GM10248 (cell line): ENCODE measurements around the gene RASSF5.
A peak's percentile ranks its signal among the peaks of the same experiment; 100 is the strongest.

Experiments
- CTCF ChIA-PET: fragments of 300-600 bp; sonication (Branson Sonifier 250); formaldehyde crosslinking; extraction: SDS; loops from one replicate; lab custom pipeline; 2021; ENCODE audit warnings: antibody characterized with exemption; lab: Yijun Ruan, JAX
- POLR2A ChIA-PET: fragments of 350-650 bp; sonication (Branson Sonifier 250); formaldehyde crosslinking; extraction: SDS; loops from one replicate; lab custom pipeline; 2020; ENCODE audit warnings: antibody characterized with exemption; lab: Yijun Ruan, JAX
- DNase-seq: peaks from one replicate; pipeline ENCODE4 v3.0.0; 2012; ENCODE audit errors: extremely low spot score
- TF ChIP-seq, protein P1 (sequence below): IDR thresholded peaks from 2 replicates; pipeline ENCODE4 v1.5.1; 2012; ENCODE audit warnings: mild to moderate bottlenecking, low read depth; ENCODE audit errors: extremely low read depth, missing control alignments, control extremely low read depth

Gene RASSF5

DNA sequence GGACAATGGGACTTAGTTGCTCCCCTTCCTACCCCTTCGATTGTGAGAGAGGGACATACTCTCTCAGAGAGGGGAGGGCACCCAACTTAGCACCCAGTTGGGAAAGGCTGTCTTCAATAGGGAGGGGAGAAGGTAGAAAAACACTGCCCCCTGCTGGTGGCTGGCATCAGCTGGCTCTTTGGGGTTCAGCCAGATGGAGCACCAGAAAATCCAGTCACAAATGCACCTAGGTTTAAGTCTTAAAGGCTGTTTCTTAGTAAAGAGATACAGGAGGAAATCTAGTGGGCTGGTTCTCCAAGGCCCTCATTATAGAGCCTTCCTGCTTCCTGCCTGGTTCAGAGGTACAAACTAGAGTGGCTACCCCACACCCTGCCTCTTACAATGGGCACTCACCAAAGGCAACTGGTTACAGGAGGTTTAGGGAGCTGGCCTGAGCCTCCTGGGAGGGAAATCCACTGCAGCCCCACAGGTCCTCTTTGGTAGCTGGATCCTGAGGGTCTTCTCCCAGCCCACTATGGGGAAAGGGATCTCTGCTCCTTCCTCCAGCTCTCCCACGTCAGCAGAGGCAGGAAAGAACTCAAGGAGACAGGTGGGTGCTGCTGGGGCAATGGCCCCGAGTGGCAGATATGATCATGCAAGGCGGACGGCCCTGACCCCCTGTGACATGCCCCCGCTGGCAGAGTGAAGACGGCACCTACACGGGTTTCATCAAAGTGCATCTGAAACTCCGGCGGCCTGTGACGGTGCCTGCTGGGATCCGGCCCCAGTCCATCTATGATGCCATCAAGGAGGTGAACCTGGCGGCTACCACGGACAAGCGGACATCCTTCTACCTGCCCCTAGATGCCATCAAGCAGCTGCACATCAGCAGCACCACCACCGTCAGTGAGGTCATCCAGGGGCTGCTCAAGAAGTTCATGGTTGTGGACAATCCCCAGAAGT lies 76.6 kb downstream of the RASSF5 start:
- CTCF ChIA-PET: interaction anchor here (0.6 to 15.2 kb wide), 40 partner anchors 10 to 222 kb away, joined by 3 to 191 read pairs (median 8); partner anchors contain the start of genes EIF2D, IKBKE and RASSF5
- TF ChIP-seq, protein P1, sequence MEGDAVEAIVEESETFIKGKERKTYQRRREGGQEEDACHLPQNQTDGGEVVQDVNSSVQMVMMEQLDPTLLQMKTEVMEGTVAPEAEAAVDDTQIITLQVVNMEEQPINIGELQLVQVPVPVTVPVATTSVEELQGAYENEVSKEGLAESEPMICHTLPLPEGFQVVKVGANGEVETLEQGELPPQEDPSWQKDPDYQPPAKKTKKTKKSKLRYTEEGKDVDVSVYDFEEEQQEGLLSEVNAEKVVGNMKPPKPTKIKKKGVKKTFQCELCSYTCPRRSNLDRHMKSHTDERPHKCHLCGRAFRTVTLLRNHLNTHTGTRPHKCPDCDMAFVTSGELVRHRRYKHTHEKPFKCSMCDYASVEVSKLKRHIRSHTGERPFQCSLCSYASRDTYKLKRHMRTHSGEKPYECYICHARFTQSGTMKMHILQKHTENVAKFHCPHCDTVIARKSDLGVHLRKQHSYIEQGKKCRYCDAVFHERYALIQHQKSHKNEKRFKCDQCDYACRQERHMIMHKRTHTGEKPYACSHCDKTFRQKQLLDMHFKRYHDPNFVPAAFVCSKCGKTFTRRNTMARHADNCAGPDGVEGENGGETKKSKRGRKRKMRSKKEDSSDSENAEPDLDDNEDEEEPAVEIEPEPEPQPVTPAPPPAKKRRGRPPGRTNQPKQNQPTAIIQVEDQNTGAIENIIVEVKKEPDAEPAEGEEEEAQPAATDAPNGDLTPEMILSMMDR: peak; percentile 83
- POLR2A ChIA-PET: interaction anchor here (0.6 kb wide), 2 partner anchors 41 to 311 kb away, joined by 3 to 5 read pairs; no protein-coding TSS in a partner anchor
- peak; percentile 77 for DNase-seq

DNA sequence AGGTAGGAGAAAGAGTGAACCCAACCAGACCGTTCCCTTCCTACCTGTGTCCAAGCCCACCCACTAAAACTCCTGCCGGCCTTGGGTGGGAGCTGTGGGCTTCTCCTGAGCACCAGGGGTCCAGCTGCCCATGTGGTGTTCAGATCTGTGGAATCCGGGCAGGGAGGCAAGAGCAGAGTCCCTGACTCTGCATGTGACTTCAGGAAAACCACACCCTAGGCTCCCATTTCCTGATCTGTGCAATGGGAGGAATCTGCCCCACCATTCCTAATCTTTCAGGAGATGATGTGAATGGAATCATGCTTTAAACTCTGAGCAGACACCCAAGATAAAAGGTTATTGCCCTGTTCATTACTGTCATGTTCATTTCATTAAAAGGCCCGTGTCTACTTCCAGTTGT lies 77.4 kb downstream of the RASSF5 start:
- POLR2A ChIA-PET: no interaction called here
- TF ChIP-seq, protein P1: no peak
- DNase-seq: no peak
- CTCF ChIA-PET: interaction anchor here (1.0 to 15.2 kb wide), 22 partner anchors 9 to 122 kb away, joined by 3 to 191 read pairs (median 20); partner anchors contain the start of genes EIF2D and RASSF5

DNA sequence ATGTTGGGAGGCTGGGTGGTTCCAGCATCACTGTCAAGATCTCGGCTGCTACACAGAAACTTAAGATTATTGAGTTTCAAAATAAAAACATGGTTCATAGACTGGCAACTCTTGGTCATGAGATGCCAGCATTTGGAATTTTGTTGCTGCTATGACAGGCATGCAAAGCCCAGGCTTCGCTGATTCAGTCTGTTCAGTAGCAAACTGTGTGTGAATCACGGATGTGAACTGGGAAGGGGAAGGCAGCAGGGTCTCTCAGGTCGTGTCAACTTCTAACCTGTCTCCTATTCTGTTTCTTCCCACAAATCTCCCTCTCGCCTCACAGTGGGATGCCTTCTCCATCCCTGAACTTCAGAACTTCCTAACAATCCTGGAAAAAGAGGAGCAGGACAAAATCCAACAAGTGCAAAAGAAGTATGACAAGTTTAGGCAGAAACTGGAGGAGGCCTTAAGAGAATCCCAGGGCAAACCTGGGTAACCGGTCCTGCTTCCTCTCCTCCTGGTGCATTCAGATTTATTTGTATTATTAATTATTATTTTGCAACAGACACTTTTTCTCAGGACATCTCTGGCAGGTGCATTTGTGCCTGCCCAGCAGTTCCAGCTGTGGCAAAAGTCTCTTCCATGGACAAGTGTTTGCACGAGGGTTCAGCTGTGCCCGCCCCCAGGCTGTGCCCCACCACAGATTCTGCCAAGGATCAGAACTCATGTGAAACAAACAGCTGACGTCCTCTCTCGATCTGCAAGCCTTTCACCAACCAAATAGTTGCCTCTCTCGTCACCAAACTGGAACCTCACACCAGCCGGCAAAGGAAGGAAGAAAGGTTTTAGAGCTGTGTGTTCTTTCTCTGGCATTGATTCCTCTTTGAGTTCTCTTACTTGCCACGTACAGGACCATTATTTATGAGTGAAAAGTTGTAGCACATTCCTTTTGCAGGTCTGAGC lies 79.4 kb downstream of the RASSF5 start:
- ChIA-PET CTCF (interaction anchor here (0.8 to 15.2 kb wide), 19 partner anchors 8 to 396 kb away, joined by 3 to 191 read pairs (median 4); partner anchors contain the start of genes EIF2D and RASSF5), POLR2A (no interaction called here)
- DNase-seq: no peak
- TF ChIP-seq, protein P1: no peak

DNA sequence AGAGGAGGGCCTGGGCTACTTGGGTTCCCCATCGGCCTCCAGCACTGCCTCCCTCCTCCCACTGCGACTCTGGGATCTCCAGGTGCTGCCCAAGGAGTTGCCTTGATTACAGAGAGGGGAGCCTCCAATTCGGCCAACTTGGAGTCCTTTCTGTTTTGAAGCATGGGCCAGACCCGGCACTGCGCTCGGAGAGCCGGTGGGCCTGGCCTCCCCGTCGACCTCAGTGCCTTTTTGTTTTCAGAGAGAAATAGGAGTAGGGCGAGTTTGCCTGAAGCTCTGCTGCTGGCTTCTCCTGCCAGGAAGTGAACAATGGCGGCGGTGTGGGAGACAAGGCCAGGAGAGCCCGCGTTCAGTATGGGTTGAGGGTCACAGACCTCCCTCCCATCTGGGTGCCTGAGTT lies 80.6 kb downstream of the RASSF5 start:
- DNase-seq: no peak
- POLR2A ChIA-PET: no interaction called here
- CTCF ChIA-PET: interaction anchor here (0.9 to 8.5 kb wide), 12 partner anchors 10 to 395 kb away, joined by 3 to 135 read pairs (median 3); partner anchors contain the start of gene RASSF5
- TF ChIP-seq, protein P1: no peak

DNA sequence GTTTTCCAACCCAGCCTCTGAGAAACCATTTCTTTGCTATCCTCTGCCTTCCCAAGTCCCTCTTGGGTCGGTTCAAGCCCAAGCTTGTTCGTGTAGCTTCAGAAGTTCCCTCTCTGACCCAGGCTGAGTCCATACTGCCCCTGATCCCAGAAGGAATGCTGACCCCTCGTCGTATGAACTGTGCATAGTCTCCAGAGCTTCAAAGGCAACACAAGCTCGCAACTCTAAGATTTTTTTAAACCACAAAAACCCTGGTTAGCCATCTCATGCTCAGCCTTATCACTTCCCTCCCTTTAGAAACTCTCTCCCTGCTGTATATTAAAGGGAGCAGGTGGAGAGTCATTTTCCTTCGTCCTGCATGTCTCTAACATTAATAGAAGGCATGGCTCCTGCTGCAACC lies 81.2 kb downstream of the RASSF5 start:
- TF ChIP-seq, protein P1: no peak
- no peak for DNase-seq
- ChIA-PET CTCF (interaction anchor here (1.1 to 2.2 kb wide), 8 partner anchors 10 to 109 kb away, joined by 3 to 15 read pairs (median 5); no protein-coding TSS in a partner anchor), POLR2A (no interaction called here)

DNA sequence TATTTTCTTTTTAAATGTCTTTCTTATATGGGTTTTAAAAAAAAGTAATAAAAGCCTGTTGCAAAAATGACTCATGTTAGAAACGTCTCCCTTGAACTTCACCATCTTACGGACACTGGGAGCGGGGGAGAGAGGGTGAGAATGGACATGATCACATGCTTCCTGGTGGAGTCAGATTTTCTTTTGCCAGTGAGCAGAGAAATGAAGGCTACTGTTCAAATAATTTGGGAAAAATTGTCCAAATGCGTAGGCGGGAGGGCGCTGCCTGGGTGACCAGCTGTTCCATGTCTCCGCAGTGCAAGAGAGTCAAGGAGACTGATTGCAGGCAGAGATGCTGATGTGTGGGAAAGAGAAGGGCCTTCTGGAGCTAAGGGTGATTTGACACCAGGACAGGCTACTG lies 81.9 kb downstream of the RASSF5 start:
- ChIA-PET CTCF (interaction anchor here (1.2 to 1.8 kb wide), 5 partner anchors 11 to 110 kb away, joined by 3 to 8 read pairs (median 6); no protein-coding TSS in a partner anchor), POLR2A (no interaction called here)
- TF ChIP-seq, protein P1: no peak
- no peak for DNase-seq
